Measurements from ENCODE around the gene PIWIL4. TPM values are rescaled to one million over a fixed set of nuclear protein-coding genes. Genes with fewer than 3 reads are reported as not detected.
A peak's percentile ranks its signal among the peaks of the same experiment; 100 is the strongest.

Gene PIWIL4
- total and polyA plus RNA-seq, 2 of the 8 experiments (the other 6 are each of a cell fraction or from before 2014, with no cell fraction given) = 0.51 to 0.52 TPM

DNA sequence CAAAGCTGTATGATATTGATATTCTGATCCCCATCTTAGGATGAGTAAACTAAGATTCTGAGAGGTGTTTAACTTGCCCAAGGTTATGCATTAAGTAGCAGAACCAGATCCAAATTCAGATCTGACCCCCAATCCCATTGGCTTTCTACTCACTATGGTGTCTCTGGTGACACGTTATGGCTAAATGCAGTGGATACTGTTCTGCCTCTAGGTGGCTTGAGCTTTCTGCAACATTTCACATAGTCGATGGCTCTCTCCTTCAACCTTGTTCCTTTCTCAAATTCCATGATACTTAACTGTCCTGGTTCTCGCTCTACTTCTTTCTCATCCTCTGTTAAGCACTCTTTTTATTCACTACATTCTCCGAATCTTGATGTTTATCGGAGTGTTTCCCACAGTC lies 45.5 kb upstream of the PIWIL4 start:
- H2BK20ac ChIP-seq (ENCODE audit: low read length) = no peak overlapping the region
- POLR2A ChIA-PET (ENCODE audit: partially characterized antibody) = interaction anchor here (0.8 to 1.0 kb wide), 2 partner anchors 22 to 29 kb away, joined by 3 read pairs; partner anchors contain the start of gene FUT4
- no peak overlapping the region for H3K27ac ChIP-seq (ENCODE audit: low read depth, low read length)
- no peak overlapping the region for H2BK120ac ChIP-seq (replicated peaks; ENCODE audit: low read depth, low read length)
- no peaks in the 10 kb centered on the region for H3K79me2 ChIP-seq (ENCODE audit: control insufficient read depth in 1 of 2, insufficient read depth in 2 of 2, low read length in 2 of 2)
- TF ChIP-seq CHD2 (IDR thresholded peaks at IDR 0.05; ENCODE audit: low read length) = no peak
- no peak for TF ChIP-seq FOSL1 (IDR thresholded peaks at IDR 0.05; ENCODE audit: insufficient read depth, low read depth, low read length)
- no peak for TF ChIP-seq HDAC2 (IDR thresholded peaks at IDR 0.05; ENCODE audit: borderline replicate concordance in 1 of 2, low read depth in 2 of 2, low read length in 2 of 2)
- TF ChIP-seq, protein P1, sequence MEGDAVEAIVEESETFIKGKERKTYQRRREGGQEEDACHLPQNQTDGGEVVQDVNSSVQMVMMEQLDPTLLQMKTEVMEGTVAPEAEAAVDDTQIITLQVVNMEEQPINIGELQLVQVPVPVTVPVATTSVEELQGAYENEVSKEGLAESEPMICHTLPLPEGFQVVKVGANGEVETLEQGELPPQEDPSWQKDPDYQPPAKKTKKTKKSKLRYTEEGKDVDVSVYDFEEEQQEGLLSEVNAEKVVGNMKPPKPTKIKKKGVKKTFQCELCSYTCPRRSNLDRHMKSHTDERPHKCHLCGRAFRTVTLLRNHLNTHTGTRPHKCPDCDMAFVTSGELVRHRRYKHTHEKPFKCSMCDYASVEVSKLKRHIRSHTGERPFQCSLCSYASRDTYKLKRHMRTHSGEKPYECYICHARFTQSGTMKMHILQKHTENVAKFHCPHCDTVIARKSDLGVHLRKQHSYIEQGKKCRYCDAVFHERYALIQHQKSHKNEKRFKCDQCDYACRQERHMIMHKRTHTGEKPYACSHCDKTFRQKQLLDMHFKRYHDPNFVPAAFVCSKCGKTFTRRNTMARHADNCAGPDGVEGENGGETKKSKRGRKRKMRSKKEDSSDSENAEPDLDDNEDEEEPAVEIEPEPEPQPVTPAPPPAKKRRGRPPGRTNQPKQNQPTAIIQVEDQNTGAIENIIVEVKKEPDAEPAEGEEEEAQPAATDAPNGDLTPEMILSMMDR (IDR thresholded peaks at IDR 0.05; ENCODE audit: control extremely low read depth in 1 of 3, insufficient read depth in 1 of 3, low read depth in 1 of 3, low read length in 3 of 3) = peak in 2 of 3 experiments; percentile 60 to 73; a peak in 3 of 4 replicates
- peak; percentile 46 to 57 for TF ChIP-seq RAD21 (IDR thresholded peaks at IDR 0.05 in 1 of 2, conservative IDR thresholded peaks at IDR 0.05 in 1 of 2; ENCODE audit: low read depth in 2 of 2, low read length in 2 of 2)
- DNase-seq (ENCODE audit: low read depth in 1 of 2, low spot score in 2 of 2) (no peak), FAIRE-seq (peak; percentile 96)
- H4K20me1 ChIP-seq (replicated peaks in 1 of 2; ENCODE audit: control insufficient read depth in 1 of 2, insufficient read depth in 2 of 2, low read length in 2 of 2) = no peaks in the 10 kb centered on the region
- no peak overlapping the region for H4K8ac ChIP-seq (ENCODE audit: extremely low read depth, insufficient read depth, low read length)
- no peaks in the 10 kb centered on the region for H3K36me3 ChIP-seq (ENCODE audit: control insufficient read depth in 2 of 4, insufficient read depth in 4 of 4, low read length in 3 of 4)
- H3K4me1 ChIP-seq (replicated peaks in 1 of 4; ENCODE audit: control insufficient read depth in 3 of 4, insufficient read depth in 4 of 4, low read length in 3 of 4) = no peaks in the 10 kb centered on the region
- CTCF ChIA-PET (ENCODE audit: partially characterized antibody) = interaction anchor here (0.6 to 3.0 kb wide), 26 partner anchors 10 to 520 kb away, joined by 3 to 17 read pairs (median 3); partner anchors contain the start of gene C11orf97
- no peak overlapping the region for H4K91ac ChIP-seq (replicated peaks; ENCODE audit: insufficient read length, low read length)
- H3K56ac ChIP-seq (replicated peaks; ENCODE audit: insufficient read length, low read depth, low read length) = no peak overlapping the region
- no peak overlapping the region for H3K9ac ChIP-seq (replicated peaks in 1 of 4; ENCODE audit: extremely low read depth in 1 of 4, low read depth in 3 of 4, low read length in 3 of 4)
- H3K23ac ChIP-seq (ENCODE audit: insufficient read length) = no peak overlapping the region
- no peak overlapping the region for H2BK15ac ChIP-seq (ENCODE audit: low read length)
- no peak overlapping the region for H2BK5ac ChIP-seq (ENCODE audit: low read depth, low read length)
- no peaks in the 10 kb centered on the region for H3K27me3 ChIP-seq (replicated peaks in 1 of 4; ENCODE audit: control insufficient read depth in 3 of 4, extremely low read depth in 1 of 4, insufficient read depth in 3 of 4, low read length in 3 of 4)
- H3K4ac ChIP-seq (replicated peaks; ENCODE audit: insufficient read length, low read depth, low read length) = no peak overlapping the region
- no peak overlapping the region for H3K4me2 ChIP-seq (ENCODE audit: insufficient read depth in 1 of 2, low read depth in 2 of 2, low read length in 2 of 2)
- no peak overlapping the region for H3K18ac ChIP-seq (ENCODE audit: extremely low read depth, low read length)
- no peaks in the 10 kb centered on the region for H3K79me1 ChIP-seq (ENCODE audit: low read depth, low read length)
- H3K23me2 ChIP-seq (ENCODE audit: low read depth, low read length) = no peaks in the 10 kb centered on the region
- H4K5ac ChIP-seq (ENCODE audit: insufficient read length, low read depth, low read length) = no peak overlapping the region
- 70% methylated on average over 4 of the region's 5 CpGs; no CpG with 5 or more reads in 1 of the 2 experiments for WGBS, 2 experiments (ENCODE audit: extremely low coverage in 1 of 2, insufficient coverage in 1 of 2, insufficient read length in 1 of 2, insufficient replicate concordance in 2 of 2, low coverage in 1 of 2, low lambda C conversion rate in 2 of 2, missing lambda C conversion rate in 1 of 2)
- H3K14ac ChIP-seq (ENCODE audit: insufficient read length) = no peak overlapping the region
- no peaks in the 10 kb centered on the region for H3K9me3 ChIP-seq (ENCODE audit: insufficient read depth in 2 of 2, low read depth in 1 of 2, low read length in 1 of 2)
- H2BK12ac ChIP-seq (ENCODE audit: low read depth, low read length) = no peak overlapping the region
- 0 out of 2 replicates have a peak overlapping the region, but pooled peaks have one; percentile 19 for H2AFZ ChIP-seq (ENCODE audit: low read length)
- H2AK5ac ChIP-seq (ENCODE audit: low read depth, low read length) = no peak overlapping the region
- H3K4me3 ChIP-seq (ENCODE audit: extremely low read depth in 1 of 4, insufficient read depth in 2 of 4, low read depth in 3 of 4, low read length in 4 of 4) = no peak overlapping the region
